ENCODE measurements around the gene CHD2. TPM values are rescaled to one million over a fixed set of nuclear protein-coding genes. Genes with fewer than 3 reads are reported as not detected.
A peak's percentile ranks its signal among the peaks of the same experiment; 100 is the strongest.

Gene CHD2
- total RNA-seq, 1 experiment from 2014 or later, result 37.3 TPM

GRCh38 chr15:92900731-92901071 is 577 bp downstream of the CHD2 start:
- Histone ChIP-seq H3K9me3 (ENCODE audit: low read length) (no peaks in the 10 kb centered on the region), H3K4me3 (ENCODE audit: low read length) (no peak overlapping the region), H3K9me2 (replicated peaks; ENCODE audit: insufficient read depth, low read length) (no peaks in the 10 kb centered on the region), H2AFZ (ENCODE audit: low read length) (no peak overlapping the region), H3K27ac (ENCODE audit: low read length) (peak overlapping the region; percentile 21; the same call in 1 of the 2 replicates), H3K79me2 (ENCODE audit: low read length) (peaks cover 86% of the 10 kb centered on the region), H3K4me1 (ENCODE audit: low read length) (peaks cover 61% of the 10 kb centered on the region), H3K4me2 (ENCODE audit: low read depth, low read length, poor library complexity, severe bottlenecking) (peak overlapping the region; percentile 80), H3K36me3 (ENCODE audit: insufficient read depth, low read length) (peaks cover 37% of the 10 kb centered on the region), H3K9ac (ENCODE audit: low read length) (no peak overlapping the region), H4K20me1 (ENCODE audit: insufficient read depth, low read depth, low read length) (peaks cover 53% of the 10 kb centered on the region), H3K27me3 (ENCODE audit: low read length) (no peaks in the 10 kb centered on the region)
- DNase-seq, result no peak

GRCh38 chr15:92901072-92901761 is 1.1 kb downstream of the CHD2 start:
- no peak overlapping the region for H3K4me3 ChIP-seq (ENCODE audit: low read length)
- H3K9me2 ChIP-seq (replicated peaks; ENCODE audit: insufficient read depth, low read length), result no peaks in the 10 kb centered on the region
- H3K79me2 ChIP-seq (ENCODE audit: low read length), result peaks cover 86% of the 10 kb centered on the region
- peak overlapping the region; percentile 80 for H3K4me2 ChIP-seq (ENCODE audit: low read depth, low read length, poor library complexity, severe bottlenecking)
- H3K36me3 ChIP-seq (ENCODE audit: insufficient read depth, low read length), result peaks cover 32% of the 10 kb centered on the region
- no peaks in the 10 kb centered on the region for H3K27me3 ChIP-seq (ENCODE audit: low read length)
- H3K27ac ChIP-seq (ENCODE audit: low read length), result peak overlapping the region; percentile 21; the same call in 1 of the 2 replicates
- no peak overlapping the region for H2AFZ ChIP-seq (ENCODE audit: low read length)
- no peak overlapping the region for H3K9ac ChIP-seq (ENCODE audit: low read length)
- no peaks in the 10 kb centered on the region for H3K9me3 ChIP-seq (ENCODE audit: low read length)
- DNase-seq, result no peak
- peaks cover 52% of the 10 kb centered on the region for H4K20me1 ChIP-seq (ENCODE audit: insufficient read depth, low read depth, low read length)
- peaks cover 66% of the 10 kb centered on the region for H3K4me1 ChIP-seq (ENCODE audit: low read length)

- peaks cover 86% of the 10 kb centered on the region for H3K79me2 ChIP-seq (ENCODE audit: low read length)
- H2AFZ ChIP-seq (ENCODE audit: low read length), result no peak overlapping the region
- peaks cover 74% of the 10 kb centered on the region for H3K4me1 ChIP-seq (ENCODE audit: low read length)
- H3K36me3 ChIP-seq (ENCODE audit: insufficient read depth, low read length), result peaks cover 24% of the 10 kb centered on the region
- no peaks in the 10 kb centered on the region for H3K9me3 ChIP-seq (ENCODE audit: low read length)
- H3K9me2 ChIP-seq (replicated peaks; ENCODE audit: insufficient read depth, low read length), result no peaks in the 10 kb centered on the region
- peak overlapping the region; percentile 95; the same call in 1 of the 2 replicates for H3K27ac ChIP-seq (ENCODE audit: low read length)
- no peaks in the 10 kb centered on the region for H3K27me3 ChIP-seq (ENCODE audit: low read length)
- peak overlapping the region; percentile 80 for H3K4me2 ChIP-seq (ENCODE audit: low read depth, low read length, poor library complexity, severe bottlenecking)
- no peak overlapping the region for H3K4me3 ChIP-seq (ENCODE audit: low read length)
- H4K20me1 ChIP-seq (ENCODE audit: insufficient read depth, low read depth, low read length), result peaks cover 46% of the 10 kb centered on the region
- no peak for DNase-seq
- no peak overlapping the region for H3K9ac ChIP-seq (ENCODE audit: low read length)
Observed at GRCh38 chr15:92901995-92902394, 1.9 kb downstream of the CHD2 start.

- DNase-seq, result peak; percentile 85
- Histone ChIP-seq H3K36me3 (ENCODE audit: insufficient read depth, low read length) (peaks cover 15% of the 10 kb centered on the region; the same call in 1 of the 2 replicates), H2AFZ (ENCODE audit: low read length) (no peak overlapping the region), H3K4me3 (ENCODE audit: low read length) (peak overlapping the region; percentile 61), H3K4me1 (ENCODE audit: low read length) (peaks cover 82% of the 10 kb centered on the region), H3K9ac (ENCODE audit: low read length) (peak overlapping the region; percentile 77), H3K27ac (ENCODE audit: low read length) (peak overlapping the region; percentile 95), H3K9me2 (replicated peaks; ENCODE audit: insufficient read depth, low read length) (no peaks in the 10 kb centered on the region), H3K27me3 (ENCODE audit: low read length) (no peaks in the 10 kb centered on the region), H4K20me1 (ENCODE audit: insufficient read depth, low read depth, low read length) (peaks cover 37% of the 10 kb centered on the region), H3K4me2 (ENCODE audit: low read depth, low read length, poor library complexity, severe bottlenecking) (peak overlapping the region; percentile 80), H3K9me3 (ENCODE audit: low read length) (no peaks in the 10 kb centered on the region), H3K79me2 (ENCODE audit: low read length) (peaks cover 86% of the 10 kb centered on the region)
Observed at GRCh38 chr15:92902737-92903593, 2.8 kb downstream of the CHD2 start.

GRCh38 chr15:92903631-92903965 is 3.5 kb downstream of the CHD2 start:
- Histone ChIP-seq H3K27ac (ENCODE audit: low read length) (peak overlapping the region; percentile 95), H3K79me2 (ENCODE audit: low read length) (peaks cover 86% of the 10 kb centered on the region), H3K9me2 (replicated peaks; ENCODE audit: insufficient read depth, low read length) (no peaks in the 10 kb centered on the region), H3K27me3 (ENCODE audit: low read length) (no peaks in the 10 kb centered on the region), H3K4me2 (ENCODE audit: low read depth, low read length, poor library complexity, severe bottlenecking) (peak overlapping the region; percentile 80), H3K4me1 (ENCODE audit: low read length) (peaks cover 87% of the 10 kb centered on the region), H3K36me3 (ENCODE audit: insufficient read depth, low read length) (peaks cover 9% of the 10 kb centered on the region; the same call in 1 of the 2 replicates), H3K4me3 (ENCODE audit: low read length) (peak overlapping the region; percentile 61), H3K9ac (ENCODE audit: low read length) (peak overlapping the region; percentile 77), H4K20me1 (ENCODE audit: insufficient read depth, low read depth, low read length) (peaks cover 32% of the 10 kb centered on the region; the same call in 1 of the 2 replicates), H3K9me3 (ENCODE audit: low read length) (no peaks in the 10 kb centered on the region), H2AFZ (ENCODE audit: low read length) (peak overlapping the region; percentile 4; the same call in 1 of the 2 replicates)
- no peak for DNase-seq

- Histone ChIP-seq H3K4me3 (ENCODE audit: low read length) (peak overlapping the region; percentile 69), H3K4me1 (ENCODE audit: low read length) (peaks cover 83% of the 10 kb centered on the region), H2AFZ (ENCODE audit: low read length) (peak overlapping the region; percentile 4; the same call in 1 of the 2 replicates), H3K9me2 (replicated peaks; ENCODE audit: insufficient read depth, low read length) (no peaks in the 10 kb centered on the region), H3K79me2 (ENCODE audit: low read length) (peaks cover 86% of the 10 kb centered on the region), H3K36me3 (ENCODE audit: insufficient read depth, low read length) (peaks cover 3% of the 10 kb centered on the region; the same call in 1 of the 2 replicates), H3K27me3 (ENCODE audit: low read length) (no peaks in the 10 kb centered on the region), H3K27ac (ENCODE audit: low read length) (peak overlapping the region; percentile 95), H4K20me1 (ENCODE audit: insufficient read depth, low read depth, low read length) (peaks cover 26% of the 10 kb centered on the region; the same call in 1 of the 2 replicates), H3K9ac (ENCODE audit: low read length) (peak overlapping the region; percentile 77), H3K4me2 (ENCODE audit: low read depth, low read length, poor library complexity, severe bottlenecking) (peak overlapping the region; percentile 83), H3K9me3 (ENCODE audit: low read length) (no peaks in the 10 kb centered on the region)
- peak; percentile 99 for DNase-seq
Observed at GRCh38 chr15:92903966-92904721, 4.0 kb downstream of the CHD2 start.

- Histone ChIP-seq H3K4me1 (ENCODE audit: low read length) (peaks cover 78% of the 10 kb centered on the region), H3K27me3 (ENCODE audit: low read length) (no peaks in the 10 kb centered on the region), H3K4me3 (ENCODE audit: low read length) (peak overlapping the region; percentile 69), H2AFZ (ENCODE audit: low read length) (no peak overlapping the region), H3K9ac (ENCODE audit: low read length) (peak overlapping the region; percentile 75), H3K79me2 (ENCODE audit: low read length) (peaks cover 84% of the 10 kb centered on the region), H3K4me2 (ENCODE audit: low read depth, low read length, poor library complexity, severe bottlenecking) (peak overlapping the region; percentile 83), H3K36me3 (ENCODE audit: insufficient read depth, low read length) (peaks cover 3% of the 10 kb centered on the region; the same call in 1 of the 2 replicates), H3K27ac (ENCODE audit: low read length) (peak overlapping the region; percentile 83), H3K9me3 (ENCODE audit: low read length) (no peaks in the 10 kb centered on the region), H3K9me2 (replicated peaks; ENCODE audit: insufficient read depth, low read length) (no peaks in the 10 kb centered on the region), H4K20me1 (ENCODE audit: insufficient read depth, low read depth, low read length) (peaks cover 22% of the 10 kb centered on the region; the same call in 1 of the 2 replicates)
- DNase-seq, result no peak
Observed at GRCh38 chr15:92904722-92905571, 4.8 kb downstream of the CHD2 start.

Measured in Karpas-422 (cell line).